AG10803 (cell line): ENCODE data around the gene ZFYVE27.

Source experiments
- DNase-seq: peaks from one replicate; pipeline ENCODE4 v3.0.0; 2010; ENCODE audit warnings: low read depth
- H3K4me3 ChIP-seq: 2 replicates; pipeline ENCODE4 v1.5.1; 2011; ENCODE audit warnings: mild to moderate bottlenecking, low read length, control low read depth
- CTCF ChIP-seq: conservative IDR thresholded peaks from 2 replicates; pipeline ENCODE4 v1.5.1; 2011; ENCODE audit warnings: mild to moderate bottlenecking, low read length, control low read depth, inconsistent platforms

ZFYVE27 gene

GRCh38 chr10:97760461-97761257, 23.7 kb downstream of the ZFYVE27 start:
- TF ChIP-seq CTCF: no peak
- H3K4me3 ChIP-seq: no peak overlapping the region
- no peak for DNase-seq

- no peak for DNase-seq
- no peak for TF ChIP-seq CTCF
- no peak overlapping the region for H3K4me3 ChIP-seq
Observed at GRCh38 chr10:97761331-97761865, 24.5 kb downstream of the ZFYVE27 start.

- no peak for DNase-seq
- no peak overlapping the region for H3K4me3 ChIP-seq
- TF ChIP-seq CTCF: no peak
Observed at GRCh38 chr10:97762056-97762455, 25.1 kb downstream of the ZFYVE27 start.

- peak; percentile 36 for DNase-seq
- no peak for TF ChIP-seq CTCF
- no peak overlapping the region for H3K4me3 ChIP-seq
Observed at GRCh38 chr10:97762816-97763215, 25.9 kb downstream of the ZFYVE27 start.

GRCh38 chr10:97763411-97763810, 26.5 kb downstream of the ZFYVE27 start:
- no peak for TF ChIP-seq CTCF
- no peak overlapping the region for H3K4me3 ChIP-seq
- DNase-seq: no peak

DNA sequence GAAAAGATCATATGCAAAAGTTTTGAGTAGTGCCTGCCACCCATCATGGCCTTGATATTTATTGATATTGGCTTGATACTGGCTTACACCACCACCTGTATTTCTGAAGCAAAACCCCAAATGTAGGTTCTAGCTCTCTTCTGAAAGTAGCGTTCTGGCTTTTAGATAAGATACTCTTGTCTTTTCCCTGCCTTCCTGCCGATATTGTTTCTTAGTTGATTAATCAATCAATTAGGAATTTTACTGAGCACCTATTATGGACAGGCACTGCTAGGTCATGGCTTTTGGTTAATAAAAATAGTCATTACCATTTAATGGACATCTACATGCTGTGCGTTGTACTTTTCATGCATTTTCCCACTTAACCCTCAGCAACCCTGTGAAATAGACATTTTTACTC, 27.0 kb downstream of the ZFYVE27 start:
- DNase-seq: no peak
- no peak for TF ChIP-seq CTCF

DNA sequence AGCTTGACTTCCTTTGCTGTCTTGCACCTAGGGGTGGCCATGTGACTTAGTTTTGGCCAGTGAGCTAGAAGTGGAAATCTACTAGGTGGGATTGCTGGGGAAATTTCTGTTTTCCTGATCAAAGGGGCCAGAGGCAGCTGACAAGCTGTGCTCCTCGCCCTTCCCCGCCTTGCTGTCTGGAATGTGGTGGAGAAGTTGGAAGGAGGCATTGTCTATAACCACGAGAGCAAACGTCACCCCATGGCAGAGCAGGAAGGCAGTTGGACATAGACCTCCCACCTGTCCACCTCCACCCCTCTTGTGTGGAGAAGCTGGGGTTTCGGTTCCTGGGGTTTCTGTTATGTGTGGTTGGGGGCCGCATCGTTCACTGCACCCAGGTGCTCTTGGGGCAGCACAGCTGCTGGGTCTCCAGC, 27.6 kb downstream of the ZFYVE27 start:
- no peak for DNase-seq
- TF ChIP-seq CTCF: no peak
- no peak overlapping the region for H3K4me3 ChIP-seq

More for the DNA sequence above, 27.0 kb downstream of the ZFYVE27 start:
- no peak overlapping the region for H3K4me3 ChIP-seq
